Measurements from ENCODE around the gene SLK. TPM values are rescaled to one million over a fixed set of nuclear protein-coding genes. Genes with fewer than 3 reads are reported as not detected.
A peak's percentile ranks its signal among the peaks of the same experiment; 100 is the strongest.

The SLK gene
- total and polyA plus RNA-seq, 7 experiments from 2014 or later = 6.1 to 32.2 (median 23.7) TPM

GRCh38 chr10:103951183-103951582 is 15.8 kb upstream of the SLK start:
- intact Hi-C loops (cut with micrococcal nuclease) = no loop called here
- Histone ChIP-seq H3K27me3 (ENCODE audit: control insufficient read depth in 2 of 2, insufficient read depth in 2 of 2, low read length in 2 of 2) (no peaks in the 10 kb centered on the region), H3K36me3 (ENCODE audit: control insufficient read depth in 2 of 3, insufficient read depth in 3 of 3, low read length in 3 of 3) (no peaks in the 10 kb centered on the region), H3K27ac (ENCODE audit: low read depth, low read length) (no peak overlapping the region), H3K4me1 (ENCODE audit: control insufficient read depth in 2 of 2, insufficient read depth in 2 of 2, low read length in 2 of 2) (no peaks in the 10 kb centered on the region), H3K9me3 (ENCODE audit: control insufficient read depth in 2 of 3, low read length in 3 of 3) (no peaks in the 10 kb centered on the region), H3K4me3 (ENCODE audit: low read length) (no peak overlapping the region)
- DNase-seq = no peak
- Mint-ChIP-seq H3K27me3 (peaks cover 0 to 20% (median 0%) of the 10 kb centered on the region in 5 donors), H3K9me3 (peaks cover 0 to 7% (median 0%) of the 10 kb centered on the region in 11 donors), H3K36me3 (peaks cover 0 to 4% (median 0%) of the 10 kb centered on the region in 5 donors), H3K27ac (no peak overlapping the region), H3K4me1 (peaks cover 5 to 17% (median 7%) of the 10 kb centered on the region in 7 donors), H3K4me3 (no peak overlapping the region)
- ChIA-PET CTCF (no interaction called here), POLR2A (no interaction called here)
- no peak for ATAC-seq

DNA sequence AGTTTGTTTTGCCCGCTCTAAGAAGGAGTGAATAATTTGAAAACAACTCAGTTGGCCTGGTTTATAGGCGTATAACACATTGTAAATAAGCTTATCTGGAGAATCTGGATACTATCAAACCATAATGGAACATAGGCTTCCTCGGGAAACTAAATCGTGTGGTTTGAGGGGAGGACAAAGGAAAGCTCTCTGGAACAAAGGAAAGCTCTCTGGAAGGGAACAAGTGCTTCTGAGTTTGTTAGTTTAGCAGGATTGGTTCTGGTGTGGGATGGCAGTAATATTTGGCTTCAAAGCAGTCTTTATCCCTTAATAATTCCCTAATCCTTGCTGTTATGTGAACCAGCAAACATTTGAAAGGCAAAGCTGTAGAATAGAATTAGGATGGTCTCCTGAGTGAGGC is 15.0 kb upstream of the SLK start:
- Histone ChIP-seq H3K27ac (ENCODE audit: low read depth, low read length) (no peak overlapping the region), H3K9me3 (ENCODE audit: control insufficient read depth in 2 of 3, low read length in 3 of 3) (no peaks in the 10 kb centered on the region), H3K27me3 (ENCODE audit: control insufficient read depth in 2 of 2, insufficient read depth in 2 of 2, low read length in 2 of 2) (no peaks in the 10 kb centered on the region), H3K4me1 (ENCODE audit: control insufficient read depth in 2 of 2, insufficient read depth in 2 of 2, low read length in 2 of 2) (no peaks in the 10 kb centered on the region), H3K36me3 (ENCODE audit: control insufficient read depth in 2 of 3, insufficient read depth in 3 of 3, low read length in 3 of 3) (no peaks in the 10 kb centered on the region), H3K4me3 (ENCODE audit: low read length) (no peak overlapping the region)
- Mint-ChIP-seq H3K36me3 (peaks cover 0 to 4% (median 0%) of the 10 kb centered on the region in 5 donors), H3K27ac (no peak overlapping the region), H3K4me1 (peaks cover 5 to 15% (median 7%) of the 10 kb centered on the region in 7 donors), H3K9me3 (peaks cover 0 to 7% (median 0%) of the 10 kb centered on the region in 11 donors), H3K4me3 (no peak overlapping the region), H3K27me3 (peaks cover 0 to 26% (median 0%) of the 10 kb centered on the region in 5 donors)
- ChIA-PET POLR2A (no interaction called here), CTCF (no interaction called here)
- intact Hi-C loops (cut with micrococcal nuclease) = no loop called here
- no peak for ATAC-seq
- no peak for DNase-seq

DNA sequence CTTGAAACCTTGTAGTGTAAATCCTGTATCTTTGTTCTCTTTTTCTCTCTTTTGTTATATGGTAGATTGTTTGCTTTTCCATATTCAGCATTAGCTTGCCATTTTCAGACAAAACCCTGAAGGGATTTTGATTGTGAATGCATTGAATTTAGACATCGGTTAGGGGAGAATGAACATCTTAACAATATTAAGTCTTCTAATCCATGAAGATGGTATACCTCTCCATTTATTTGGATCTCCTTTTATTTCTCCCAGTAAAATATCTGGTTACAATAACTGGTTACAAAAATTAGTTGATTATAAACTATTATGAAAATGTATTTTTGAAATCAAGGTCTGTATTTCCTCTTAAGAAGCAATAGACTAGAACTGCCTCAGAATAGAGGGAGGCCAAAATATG is 12.4 kb upstream of the SLK start:
- ChIA-PET CTCF (interaction anchor here (0.6 kb wide), 1 partner anchor 29 kb away, joined by 3 read pairs; no protein-coding TSS in a partner anchor), POLR2A (interaction anchor here (0.6 kb wide), 2 partner anchors 25 to 302 kb away, joined by 3 read pairs; no protein-coding TSS in a partner anchor)
- no peak for ATAC-seq
- peaks cover 0 to 3% (median 0%) of the 10 kb centered on the region in 7 donors for H3K4me1 Mint-ChIP-seq
- no peaks in the 10 kb centered on the region for H3K27me3 ChIP-seq (ENCODE audit: control insufficient read depth in 2 of 2, insufficient read depth in 2 of 2, low read length in 2 of 2)
- peaks cover 0 to 42% (median 0%) of the 10 kb centered on the region in 5 donors for H3K27me3 Mint-ChIP-seq
- no peak overlapping the region for H3K27ac Mint-ChIP-seq
- H3K9me3 Mint-ChIP-seq = peaks cover 0 to 7% (median 0%) of the 10 kb centered on the region in 11 donors
- no peak overlapping the region for H3K4me3 Mint-ChIP-seq
- intact Hi-C loops (cut with micrococcal nuclease) = no loop called here
- no peak for DNase-seq
- no peak overlapping the region for H3K4me3 ChIP-seq (ENCODE audit: low read length)
- no peak overlapping the region for H3K27ac ChIP-seq (ENCODE audit: low read depth, low read length)
- no peaks in the 10 kb centered on the region for H3K36me3 ChIP-seq (ENCODE audit: control insufficient read depth in 2 of 3, insufficient read depth in 3 of 3, low read length in 3 of 3)
- H3K36me3 Mint-ChIP-seq = peaks cover 0 to 4% (median 0%) of the 10 kb centered on the region in 5 donors
- no peaks in the 10 kb centered on the region for H3K9me3 ChIP-seq (ENCODE audit: control insufficient read depth in 2 of 3, low read length in 3 of 3)
- no peaks in the 10 kb centered on the region for H3K4me1 ChIP-seq (ENCODE audit: control insufficient read depth in 2 of 2, insufficient read depth in 2 of 2, low read length in 2 of 2)

DNA sequence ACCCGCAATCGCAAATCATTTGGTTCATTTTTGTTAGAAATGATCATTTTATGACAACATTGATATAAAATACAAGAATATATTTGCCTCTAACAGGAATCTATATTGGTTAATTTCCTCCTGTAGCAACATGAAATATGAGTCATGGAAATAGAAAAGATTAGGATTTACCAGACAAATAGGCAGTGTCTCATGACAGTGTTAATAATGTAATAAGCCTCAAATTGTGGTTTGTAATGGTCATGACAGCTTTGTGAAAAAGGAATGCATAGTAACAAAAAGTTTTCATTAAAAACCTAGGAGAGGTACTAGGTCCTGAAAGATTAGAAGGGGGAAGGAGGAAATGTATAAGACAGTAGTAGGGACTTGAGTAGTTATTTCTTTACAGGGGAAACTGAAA is 7.9 kb upstream of the SLK start:
- ATAC-seq (no peak), DNase-seq (no peak)
- no peak overlapping the region for H3K4me3 Mint-ChIP-seq
- H3K27me3 Mint-ChIP-seq = peaks cover 0 to 46% (median 0%) of the 10 kb centered on the region in 5 donors
- H3K36me3 ChIP-seq (ENCODE audit: control insufficient read depth in 2 of 3, insufficient read depth in 3 of 3, low read length in 3 of 3) = no peaks in the 10 kb centered on the region
- POLR2A ChIA-PET = interaction anchor here (1.6 kb wide), 1 partner anchor 24 kb away, joined by 4 read pairs; no protein-coding TSS in a partner anchor
- no peaks in the 10 kb centered on the region for H3K9me3 ChIP-seq (ENCODE audit: control insufficient read depth in 2 of 3, low read length in 3 of 3)
- no peak overlapping the region for H3K27ac ChIP-seq (ENCODE audit: low read depth, low read length)
- H3K4me1 ChIP-seq (ENCODE audit: control insufficient read depth in 2 of 2, insufficient read depth in 2 of 2, low read length in 2 of 2) = no peaks in the 10 kb centered on the region
- H3K36me3 Mint-ChIP-seq = peaks cover 0 to 4% (median 0%) of the 10 kb centered on the region in 5 donors
- H3K4me3 ChIP-seq (ENCODE audit: low read length) = no peak overlapping the region
- peaks cover 0 to 2% (median 0%) of the 10 kb centered on the region in 7 donors for H3K4me1 Mint-ChIP-seq
- no peak overlapping the region for H3K27ac Mint-ChIP-seq
- peaks cover 0 to 7% (median 0%) of the 10 kb centered on the region in 11 donors for H3K9me3 Mint-ChIP-seq
- CTCF ChIA-PET = no interaction called here
- intact Hi-C loops (cut with micrococcal nuclease) = no loop called here
- no peaks in the 10 kb centered on the region for H3K27me3 ChIP-seq (ENCODE audit: control insufficient read depth in 2 of 2, insufficient read depth in 2 of 2, low read length in 2 of 2)

DNA sequence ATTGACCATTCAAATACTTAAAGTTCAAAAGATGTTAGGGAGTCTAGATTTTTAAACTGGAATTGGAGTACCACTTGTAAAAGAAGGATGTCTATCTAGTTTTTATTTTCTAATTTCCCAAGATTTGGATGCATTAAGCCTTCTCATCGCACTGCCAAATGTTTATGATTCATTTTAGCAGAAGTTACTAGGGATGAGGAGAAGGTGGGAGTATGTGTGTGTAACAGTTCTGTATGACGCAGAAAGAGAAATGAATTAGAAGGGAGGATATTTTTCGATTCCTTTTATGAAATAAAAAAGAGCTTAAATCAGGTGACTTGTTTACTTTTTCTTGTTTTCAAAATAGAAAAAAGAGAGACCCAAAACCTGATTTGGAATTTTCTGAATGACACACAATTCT is 6.8 kb upstream of the SLK start:
- Mint-ChIP-seq H3K4me1 (peaks cover 0 to 5% (median 0%) of the 10 kb centered on the region in 7 donors), H3K4me3 (no peak overlapping the region), H3K27me3 (peaks cover 0 to 40% (median 0%) of the 10 kb centered on the region in 5 donors), H3K27ac (no peak overlapping the region), H3K36me3 (peaks cover 0 to 3% (median 0%) of the 10 kb centered on the region in 5 donors), H3K9me3 (peaks cover 0 to 3% (median 0%) of the 10 kb centered on the region in 11 donors)
- Histone ChIP-seq H3K4me3 (ENCODE audit: low read length) (no peak overlapping the region), H3K9me3 (ENCODE audit: control insufficient read depth in 2 of 3, low read length in 3 of 3) (no peaks in the 10 kb centered on the region), H3K27me3 (ENCODE audit: control insufficient read depth in 2 of 2, insufficient read depth in 2 of 2, low read length in 2 of 2) (no peaks in the 10 kb centered on the region), H3K27ac (ENCODE audit: low read depth, low read length) (no peak overlapping the region), H3K4me1 (ENCODE audit: control insufficient read depth in 2 of 2, insufficient read depth in 2 of 2, low read length in 2 of 2) (no peaks in the 10 kb centered on the region), H3K36me3 (ENCODE audit: control insufficient read depth in 2 of 3, insufficient read depth in 3 of 3, low read length in 3 of 3) (no peaks in the 10 kb centered on the region)
- ATAC-seq (no peak), DNase-seq (no peak)
- POLR2A ChIA-PET = no interaction called here
- intact Hi-C loops (cut with micrococcal nuclease) = no loop called here
- CTCF ChIA-PET = no interaction called here

DNA sequence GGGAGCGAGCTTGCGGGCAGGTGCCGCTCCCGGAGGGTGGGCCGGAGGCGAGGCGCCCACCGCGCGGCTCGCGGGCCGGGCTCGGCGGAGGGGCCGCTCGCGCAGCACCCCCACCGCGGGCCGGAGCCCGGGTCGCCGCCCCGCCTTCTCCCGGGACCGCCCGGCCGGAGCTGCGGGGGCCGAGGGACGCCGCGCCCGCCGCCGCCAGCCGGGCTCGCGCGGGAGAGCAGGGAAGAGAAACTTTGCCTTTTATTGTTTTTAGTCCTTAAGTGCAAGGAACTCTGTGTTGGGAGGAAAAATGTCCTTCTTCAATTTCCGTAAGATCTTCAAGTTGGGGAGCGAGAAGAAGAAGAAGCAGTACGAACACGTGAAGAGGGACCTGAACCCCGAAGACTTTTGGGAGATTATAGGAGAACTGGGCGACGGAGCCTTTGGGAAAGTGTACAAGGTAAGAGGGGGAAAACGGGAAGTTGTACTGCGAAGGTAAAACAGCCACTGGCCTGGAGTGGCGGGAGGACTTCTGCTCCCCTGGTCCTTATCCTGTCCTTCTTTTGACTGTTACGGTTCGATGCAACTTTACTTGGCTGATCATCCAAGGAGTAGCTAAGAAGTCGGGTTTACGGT is 620 bp downstream of the SLK start:
- intact Hi-C loops (cut with micrococcal nuclease) = loop anchor here (1.0 to 2.0 kb wide), 8 partner anchors 9 to 383 kb away; partner anchors contain the start of gene STN1 (in 2 of the 2)
- Mint-ChIP-seq H3K9me3 (no peaks in the 10 kb centered on the region), H3K36me3 (peaks cover 0 to 10% (median under 1%) of the 10 kb centered on the region in 5 donors), H3K27ac (peak overlapping the region; percentile 87 to 95 (median 91)), H3K4me3 (peak overlapping the region; percentile 93 to 100 (median 98)), H3K27me3 (no peaks in the 10 kb centered on the region), H3K4me1 (peaks cover 24 to 63% (median 51%) of the 10 kb centered on the region in 7 donors)
- Histone ChIP-seq H3K27ac (ENCODE audit: low read depth, low read length) (peak overlapping the region; percentile 78), H3K36me3 (ENCODE audit: control insufficient read depth in 2 of 3, insufficient read depth in 3 of 3, low read length in 3 of 3) (peaks cover 0 to 5% (median 0%) of the 10 kb centered on the region in 3 experiments), H3K27me3 (ENCODE audit: control insufficient read depth in 2 of 2, insufficient read depth in 2 of 2, low read length in 2 of 2) (no peaks in the 10 kb centered on the region), H3K4me1 (ENCODE audit: control insufficient read depth in 2 of 2, insufficient read depth in 2 of 2, low read length in 2 of 2) (peaks cover 3 to 14% of the 10 kb centered on the region in 2 donors), H3K9me3 (ENCODE audit: control insufficient read depth in 2 of 3, low read length in 3 of 3) (no peaks in the 10 kb centered on the region), H3K4me3 (ENCODE audit: low read length) (peak overlapping the region; percentile 81)
- CTCF ChIA-PET = interaction anchor here (0.9 to 2.4 kb wide), 2 partner anchors 80 to 154 kb away, joined by 3 to 7 read pairs; partner anchors contain the start of gene SFR1
- POLR2A ChIA-PET = interaction anchor here (0.8 to 3.4 kb wide), 9 partner anchors 9 to 383 kb away, joined by 3 to 16 read pairs (median 4); partner anchors contain the start of gene SFR1
- peak in 8 of 9 donors; percentile 8 to 67 (median 16) for DNase-seq
- peak; percentile 36 for ATAC-seq

Data from naive thymus-derived CD4-positive, alpha-beta T cell (primary cell).